ENCODE results near the gene BPGM. TPM values are rescaled to one million over a fixed set of nuclear protein-coding genes. Genes with fewer than 3 reads are reported as not detected.
A peak's percentile ranks its signal among the peaks of the same experiment; 100 is the strongest.

BPGM gene
- 10.9 and 12.6 TPM in 2 replicates for total RNA-seq

DNA sequence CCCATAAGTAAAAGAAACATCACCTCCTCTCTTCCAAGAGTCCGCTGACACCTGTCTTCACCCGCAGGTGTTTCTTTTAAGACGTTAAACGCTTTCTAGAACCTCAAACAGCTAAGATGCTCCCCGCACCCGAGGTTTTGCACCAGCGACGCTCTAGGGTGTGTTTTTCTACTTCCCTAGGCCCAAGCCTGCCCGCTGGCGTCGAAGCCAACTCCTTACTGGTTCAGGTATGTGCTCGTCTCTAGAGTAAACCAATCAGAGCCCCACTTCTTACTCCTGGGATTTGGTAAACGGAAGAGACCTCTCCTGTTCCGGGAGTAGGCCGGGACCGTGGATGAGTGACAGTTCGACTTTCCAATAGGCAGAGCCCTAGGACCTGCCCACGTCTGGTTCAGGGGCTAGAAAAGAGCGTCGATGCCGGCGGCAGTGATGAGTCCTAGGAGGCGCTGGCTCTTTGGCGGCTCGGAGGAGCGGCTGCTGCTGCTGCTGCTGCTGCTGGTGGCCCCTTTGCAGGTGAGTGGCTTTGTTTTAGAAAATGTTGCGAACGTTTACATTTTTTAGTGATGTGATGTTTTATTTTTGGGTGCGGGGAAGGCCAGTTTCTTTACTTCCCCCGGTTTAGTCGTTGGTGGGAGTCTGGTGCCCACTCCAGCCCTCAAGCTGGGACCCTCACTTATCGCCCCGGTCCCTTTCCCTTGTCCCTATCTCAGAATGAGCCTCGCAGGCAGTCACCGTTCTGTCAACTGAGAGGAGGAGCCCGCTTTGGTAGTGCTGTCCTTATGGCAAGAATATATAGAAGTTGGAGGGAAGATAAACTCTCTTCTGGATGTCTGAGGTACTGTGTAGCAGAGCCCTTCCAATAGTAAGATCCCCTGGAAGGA, at the start of gene BPGM:
BPGM (plus strand) TSS at position 429 of the 881 bp plus-strand sequence. CDS start 14,655 bp downstream, outside the sequence.
- DNase-seq (ENCODE audit: low read depth in 2 of 2), result peak; percentile 100

- DNase-seq (ENCODE audit: low read depth in 2 of 2), result no peak
These were observed 47.3 kb upstream of the BPGM start for GRCh38 chr7:134599371-134599770.

GRCh38 chr7:134601459-134601858, 45.2 kb upstream of the BPGM start:
- DNase-seq (ENCODE audit: low read depth in 2 of 2), result no peak

GRCh38 chr7:134602881-134603451, 43.7 kb upstream of the BPGM start:
- peak in 1 of 2 donors; percentile 43 for DNase-seq (ENCODE audit: low read depth in 2 of 2)

DNA sequence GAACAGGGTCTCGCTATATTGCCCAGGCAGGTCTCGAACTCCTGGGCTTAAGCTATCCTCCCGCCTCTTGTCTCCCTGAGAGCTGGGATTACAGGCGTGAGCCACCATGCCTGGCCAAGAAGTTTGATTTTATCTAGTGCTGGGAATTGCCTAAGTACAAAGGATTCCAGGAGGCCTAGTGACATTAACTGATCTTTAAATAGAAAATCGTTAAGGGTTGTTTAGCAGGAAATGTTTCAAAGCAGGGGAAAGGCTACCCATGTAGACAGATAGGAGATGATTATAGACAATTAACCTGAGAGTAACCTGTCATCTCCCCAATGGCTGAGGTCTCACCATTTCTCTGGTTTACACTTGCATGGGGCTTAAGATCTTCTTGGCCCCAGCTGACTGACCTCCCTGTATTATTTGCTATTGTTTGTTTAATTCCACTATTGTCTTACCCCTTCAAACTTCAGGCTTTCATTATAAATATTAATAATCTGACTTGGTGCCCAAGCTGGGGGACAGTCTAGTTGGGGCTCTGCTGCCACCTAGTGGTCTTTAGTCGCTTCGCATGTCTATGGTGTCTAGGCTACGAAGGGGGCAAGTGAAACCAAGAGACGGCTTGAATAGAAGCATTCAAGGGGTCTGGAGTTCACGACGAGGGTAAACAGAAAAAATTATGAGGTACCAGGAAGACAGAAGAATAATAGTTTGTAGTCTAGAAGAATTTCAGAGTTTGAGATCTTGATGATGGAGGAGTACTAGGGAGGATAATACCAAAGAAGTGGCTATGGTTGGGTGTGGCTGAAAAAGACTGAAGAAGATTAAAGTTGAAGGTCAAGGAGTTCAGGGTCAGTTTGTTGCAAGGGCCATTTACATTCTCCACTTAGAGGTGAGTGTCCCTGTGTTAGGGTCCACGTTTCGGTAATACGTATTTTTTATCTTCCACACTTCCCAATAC, 40.4 kb upstream of the BPGM start:
- peak; percentile 77 to 81 for DNase-seq (ENCODE audit: low read depth in 2 of 2)

DNA sequence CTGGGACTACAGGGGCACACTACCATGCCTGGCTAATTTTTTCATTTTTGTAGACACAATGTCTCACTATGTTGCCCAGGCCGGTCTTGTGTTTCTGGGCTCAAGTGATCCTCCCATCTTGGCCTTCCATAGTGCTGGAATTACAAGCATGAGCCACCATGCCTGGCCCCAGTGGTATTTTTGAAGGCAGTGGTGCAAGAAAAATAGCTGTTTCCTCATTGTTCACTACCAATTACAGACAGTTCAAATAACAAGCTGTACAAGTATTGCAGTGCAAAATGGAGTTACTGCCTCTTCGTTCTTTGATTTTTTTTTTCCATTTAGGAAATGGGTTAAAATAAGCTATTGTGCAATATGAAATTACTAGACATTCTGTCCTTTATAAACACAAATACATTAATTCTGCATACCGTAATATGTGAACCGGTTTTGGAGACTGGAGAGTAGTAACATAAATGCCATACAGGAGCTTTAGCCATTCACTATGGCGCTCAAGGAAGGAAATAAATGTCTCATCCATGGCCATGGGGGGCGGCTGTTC, 35.0 kb upstream of the BPGM start:
- DNase-seq (ENCODE audit: low read depth in 2 of 2), result no peak

DNA sequence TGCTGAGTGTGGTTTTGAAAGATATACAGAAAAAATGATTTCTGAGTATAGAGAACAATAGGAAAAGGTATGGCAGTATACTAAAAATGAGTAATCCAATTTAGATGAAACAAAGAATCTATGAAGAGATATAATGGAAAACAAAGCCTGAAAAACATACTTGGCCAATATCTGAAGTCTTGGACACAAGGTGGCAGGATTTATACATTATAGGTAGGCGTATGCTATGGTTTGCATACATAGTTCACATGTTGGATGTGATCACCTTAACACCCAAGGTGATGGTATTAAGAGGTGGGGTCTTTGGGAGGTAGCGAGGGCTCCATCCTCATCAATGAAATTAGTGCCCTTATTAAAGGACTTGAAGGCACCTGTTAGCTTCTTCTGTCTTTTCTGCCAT, 34.5 kb upstream of the BPGM start:
- DNase-seq (ENCODE audit: low read depth in 2 of 2), result no peak

GRCh38 chr7:134613623-134614347, 32.9 kb upstream of the BPGM start:
- DNase-seq (ENCODE audit: low read depth in 2 of 2), result peak; percentile 24 to 97

GRCh38 chr7:134616611-134617010, 30.0 kb upstream of the BPGM start:
- DNase-seq (ENCODE audit: low read depth in 2 of 2), result no peak

- DNase-seq (ENCODE audit: low read depth in 2 of 2), result peak in 1 of 2 donors; percentile 66
These were observed 27.7 kb upstream of the BPGM start for GRCh38 chr7:134618756-134619530.

DNA sequence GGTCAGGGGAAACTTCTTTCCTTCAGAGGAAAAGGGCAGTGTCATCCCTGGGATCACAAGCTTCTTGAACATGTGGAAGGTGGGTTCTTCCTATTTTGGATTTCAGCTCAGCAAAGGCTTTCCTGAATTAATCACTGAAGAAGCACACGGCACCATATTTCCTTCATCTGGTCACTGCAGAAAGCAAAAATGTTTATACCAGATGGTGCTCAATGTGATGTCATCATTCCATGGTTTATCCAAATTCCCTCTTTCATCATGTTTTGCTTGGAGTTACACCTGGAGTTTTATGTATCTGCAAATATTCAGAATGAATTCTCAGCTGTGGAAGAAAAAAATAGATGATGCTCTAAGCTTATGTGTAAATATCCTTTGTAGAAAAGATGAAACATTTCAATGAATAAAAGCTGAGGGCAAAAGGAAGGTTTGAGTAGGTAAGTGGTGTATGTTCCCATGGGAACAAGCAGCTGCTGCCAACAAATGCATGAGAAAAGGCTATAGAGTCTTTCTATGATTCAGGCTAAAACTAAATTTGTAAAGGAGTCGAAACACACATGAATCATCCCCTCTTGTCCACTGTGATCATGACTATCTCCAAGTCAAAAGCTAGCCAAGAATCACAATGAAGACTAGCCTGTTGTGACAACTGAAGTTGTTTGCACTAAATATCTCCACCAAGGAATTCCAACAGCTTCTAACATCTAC, 26.9 kb upstream of the BPGM start:
- peak; percentile 81 to 92 for DNase-seq (ENCODE audit: low read depth in 2 of 2)

- no peak for DNase-seq (ENCODE audit: low read depth in 2 of 2)
These were observed 24.2 kb upstream of the BPGM start for GRCh38 chr7:134622303-134622995.

DNA sequence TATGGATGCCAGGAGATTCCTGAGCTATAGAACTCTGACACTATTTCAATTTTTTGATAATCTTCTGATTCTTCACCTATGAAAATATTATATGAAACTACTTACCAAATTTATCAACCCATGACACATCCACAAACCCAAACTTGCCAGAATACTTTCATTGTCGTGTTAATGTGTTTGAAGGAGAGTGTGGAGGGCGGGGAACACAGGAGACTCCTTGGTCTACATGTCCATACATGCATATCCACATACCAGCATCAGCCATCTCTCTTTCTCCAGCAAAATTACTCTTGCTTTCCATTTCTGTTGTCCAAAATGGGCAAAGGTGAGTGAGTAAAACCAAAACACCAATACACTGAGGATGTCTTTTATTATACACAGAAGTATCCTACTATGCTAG, 23.5 kb upstream of the BPGM start:
- DNase-seq (ENCODE audit: low read depth in 2 of 2), result no peak

DNA sequence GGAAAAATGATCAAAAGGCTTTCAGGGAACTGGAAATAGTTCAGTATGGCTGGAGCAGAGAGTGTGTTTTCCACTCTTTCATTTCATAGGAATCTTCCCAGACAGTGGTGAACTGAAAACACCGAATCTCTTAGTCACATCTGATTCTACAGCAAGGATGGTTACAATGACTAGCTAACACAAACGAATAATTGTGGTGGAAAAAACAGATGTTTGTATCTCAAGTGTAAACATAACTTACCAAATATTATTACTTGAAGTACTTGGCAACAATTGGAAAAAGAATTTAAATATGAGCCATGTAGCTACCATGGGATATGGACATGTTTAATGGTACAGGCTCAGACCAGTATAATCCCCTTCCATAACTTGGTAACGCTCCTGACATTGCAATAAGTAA, 21.1 kb upstream of the BPGM start:
- DNase-seq (ENCODE audit: low read depth in 2 of 2), result no peak

DNA sequence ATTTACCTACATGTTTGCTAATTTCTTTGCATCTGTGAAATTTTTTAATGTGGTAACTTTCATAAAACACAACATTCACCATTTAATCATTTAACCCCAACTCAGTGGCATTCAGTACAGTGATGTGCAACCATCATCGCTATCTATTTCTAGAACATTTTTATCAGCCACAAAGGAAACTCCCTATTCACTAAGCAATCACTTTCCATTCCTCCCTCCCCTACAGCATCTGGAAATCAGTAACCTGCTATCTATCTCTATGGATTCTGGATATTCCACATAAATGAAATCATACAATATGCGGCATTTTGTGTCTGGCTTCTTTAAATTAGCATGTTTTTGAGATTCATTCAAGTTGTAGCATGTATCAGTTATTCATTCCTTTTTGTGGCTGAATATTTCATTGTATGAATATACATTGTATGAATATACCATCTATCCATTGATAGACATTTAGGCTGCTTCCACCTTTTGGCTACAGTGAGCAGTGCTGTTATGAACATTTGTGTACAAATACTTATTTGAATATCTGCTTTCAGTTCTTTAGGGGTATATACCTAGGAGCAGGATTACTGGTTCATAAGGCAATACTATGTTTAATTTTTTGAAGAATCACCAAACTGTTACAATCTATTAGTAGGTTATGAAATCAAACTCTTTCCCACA, 19.4 kb upstream of the BPGM start:
- no peak for DNase-seq (ENCODE audit: low read depth in 2 of 2)

DNA sequence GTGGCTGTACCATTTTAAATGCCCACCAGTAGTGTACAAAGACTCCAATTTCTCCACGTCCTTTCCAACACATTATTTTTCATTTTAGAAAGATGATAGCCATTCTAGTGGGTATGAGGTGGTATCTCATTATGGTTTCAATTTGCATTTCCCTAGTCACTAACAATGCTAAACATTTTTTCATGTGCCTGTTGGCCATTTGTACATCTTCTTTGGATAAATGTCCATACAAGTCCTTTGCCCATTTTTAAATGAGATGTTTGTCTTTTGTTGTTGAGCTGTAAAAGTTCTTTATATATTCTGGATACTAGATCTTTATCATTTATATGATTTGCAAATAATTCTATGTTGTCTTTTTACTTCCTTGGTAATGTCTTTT, 18.9 kb upstream of the BPGM start:
- DNase-seq (ENCODE audit: low read depth in 2 of 2), result no peak

DNA sequence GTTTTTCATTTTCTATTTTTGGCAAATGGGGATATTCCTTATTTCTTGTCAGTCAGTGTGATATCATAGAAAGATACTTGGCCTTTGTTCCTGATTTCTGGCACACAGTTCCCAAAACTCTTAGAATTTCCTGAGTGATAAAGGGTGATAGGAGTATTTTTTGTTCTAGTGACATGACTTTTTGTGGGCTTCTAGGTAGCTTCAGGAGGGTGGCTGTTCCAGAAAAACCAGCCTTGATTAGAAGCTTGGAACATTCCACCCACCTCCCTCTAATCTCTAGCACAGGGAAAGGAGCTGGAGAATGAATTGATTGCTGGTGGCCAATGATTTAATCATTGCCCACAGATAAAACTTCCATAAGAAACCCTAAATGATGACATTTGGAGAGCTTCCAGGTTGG, 17.2 kb upstream of the BPGM start:
- no peak for DNase-seq (ENCODE audit: low read depth in 2 of 2)

GRCh38 chr7:134630237-134630636, 16.4 kb upstream of the BPGM start:
- DNase-seq (ENCODE audit: low read depth in 2 of 2), result no peak
